LNCAP (cell line): ENCODE results near the gene EHBP1.

Source experiments
- TF ChIP-seq, protein P1 (sequence below): fragments of 450-650 bp; IDR thresholded peaks from 2 replicates; pipeline ENCODE4 v1.5.1; 2017; ENCODE audit warnings: mild to moderate bottlenecking

Gene EHBP1

DNA sequence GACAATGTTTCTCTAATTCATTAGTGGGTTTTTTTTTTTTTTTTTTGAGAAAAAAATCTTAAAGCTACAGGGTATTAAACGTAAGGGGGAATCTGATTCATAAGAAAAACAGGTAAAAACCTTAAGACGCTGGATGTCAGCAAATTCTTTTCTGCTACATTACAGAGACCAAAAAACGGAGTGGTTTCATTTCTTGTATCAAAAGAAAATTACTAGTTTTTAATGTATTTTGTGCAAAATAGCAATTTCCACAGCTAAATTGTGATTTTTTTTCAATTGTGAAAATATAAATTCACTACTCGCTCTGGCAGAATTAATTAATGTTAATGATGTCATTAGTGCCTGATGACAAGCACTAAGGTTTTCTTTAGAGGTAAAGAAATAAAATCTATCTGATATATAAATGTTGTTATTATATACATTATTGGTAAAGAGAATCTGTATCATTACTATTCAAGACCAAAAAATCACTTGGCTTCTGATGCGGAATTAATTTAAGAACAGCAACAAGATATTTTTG lies 355.0 kb downstream of the EHBP1 start:
- TF ChIP-seq, protein P1, sequence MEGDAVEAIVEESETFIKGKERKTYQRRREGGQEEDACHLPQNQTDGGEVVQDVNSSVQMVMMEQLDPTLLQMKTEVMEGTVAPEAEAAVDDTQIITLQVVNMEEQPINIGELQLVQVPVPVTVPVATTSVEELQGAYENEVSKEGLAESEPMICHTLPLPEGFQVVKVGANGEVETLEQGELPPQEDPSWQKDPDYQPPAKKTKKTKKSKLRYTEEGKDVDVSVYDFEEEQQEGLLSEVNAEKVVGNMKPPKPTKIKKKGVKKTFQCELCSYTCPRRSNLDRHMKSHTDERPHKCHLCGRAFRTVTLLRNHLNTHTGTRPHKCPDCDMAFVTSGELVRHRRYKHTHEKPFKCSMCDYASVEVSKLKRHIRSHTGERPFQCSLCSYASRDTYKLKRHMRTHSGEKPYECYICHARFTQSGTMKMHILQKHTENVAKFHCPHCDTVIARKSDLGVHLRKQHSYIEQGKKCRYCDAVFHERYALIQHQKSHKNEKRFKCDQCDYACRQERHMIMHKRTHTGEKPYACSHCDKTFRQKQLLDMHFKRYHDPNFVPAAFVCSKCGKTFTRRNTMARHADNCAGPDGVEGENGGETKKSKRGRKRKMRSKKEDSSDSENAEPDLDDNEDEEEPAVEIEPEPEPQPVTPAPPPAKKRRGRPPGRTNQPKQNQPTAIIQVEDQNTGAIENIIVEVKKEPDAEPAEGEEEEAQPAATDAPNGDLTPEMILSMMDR = no peak

DNA sequence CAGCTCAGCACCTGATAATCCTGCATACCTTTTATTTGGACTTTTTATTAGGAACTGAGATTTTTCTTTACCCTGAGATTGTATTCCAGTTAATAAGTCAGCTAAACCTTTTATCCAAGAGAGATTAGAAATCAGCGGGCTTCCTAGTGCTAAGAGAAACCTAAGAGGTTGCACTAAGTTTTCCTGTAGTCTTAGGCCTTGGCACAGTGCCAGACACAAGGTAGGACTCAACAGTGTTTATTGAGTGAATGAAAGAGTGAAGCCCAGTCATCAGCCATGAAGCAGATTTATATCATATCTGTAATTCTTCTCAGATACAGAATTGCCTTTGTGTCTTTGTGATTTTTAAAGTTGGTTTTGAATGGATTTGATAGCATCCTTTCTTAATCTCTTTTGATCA lies 358.7 kb downstream of the EHBP1 start:
- TF ChIP-seq, protein P1 = no peak

DNA sequence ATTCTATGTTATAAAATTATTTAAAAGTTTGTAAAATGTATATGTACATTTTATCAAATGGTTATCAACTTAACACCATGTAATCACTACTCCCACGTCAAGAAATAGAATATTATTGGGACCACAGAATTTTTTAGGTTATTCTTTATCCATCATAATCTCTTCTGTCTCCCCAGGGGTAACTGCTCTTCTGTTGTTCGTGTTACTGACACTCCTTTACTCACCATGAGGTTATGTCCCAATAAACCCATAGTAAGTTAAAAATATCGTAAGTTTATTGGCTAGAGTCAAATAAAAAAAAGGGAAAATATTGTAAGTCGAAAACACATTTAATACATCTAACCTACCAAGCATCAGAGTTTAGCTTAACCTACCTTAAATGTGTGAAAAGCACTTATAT lies 359.1 kb downstream of the EHBP1 start:
- TF ChIP-seq, protein P1 = no peak

DNA sequence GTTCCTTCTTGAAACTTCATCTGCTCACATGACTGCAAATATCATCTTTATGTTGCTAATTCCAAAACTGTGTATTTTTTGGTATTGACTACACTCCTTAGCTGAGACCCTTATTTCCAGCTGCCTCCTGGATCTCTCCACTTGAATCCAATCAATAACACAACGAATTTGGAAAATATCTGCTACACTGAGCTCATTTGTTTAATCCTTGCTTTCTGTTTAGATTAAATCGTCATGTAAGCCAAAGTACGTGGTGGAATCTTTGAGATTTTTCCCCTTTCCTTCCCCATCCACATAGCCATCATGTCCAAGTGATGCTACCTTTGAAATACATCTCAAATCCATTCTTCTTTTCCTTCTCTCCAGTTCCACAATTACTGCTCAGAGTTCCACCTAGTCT lies 360.8 kb downstream of the EHBP1 start:
- TF ChIP-seq, protein P1 = no peak

DNA sequence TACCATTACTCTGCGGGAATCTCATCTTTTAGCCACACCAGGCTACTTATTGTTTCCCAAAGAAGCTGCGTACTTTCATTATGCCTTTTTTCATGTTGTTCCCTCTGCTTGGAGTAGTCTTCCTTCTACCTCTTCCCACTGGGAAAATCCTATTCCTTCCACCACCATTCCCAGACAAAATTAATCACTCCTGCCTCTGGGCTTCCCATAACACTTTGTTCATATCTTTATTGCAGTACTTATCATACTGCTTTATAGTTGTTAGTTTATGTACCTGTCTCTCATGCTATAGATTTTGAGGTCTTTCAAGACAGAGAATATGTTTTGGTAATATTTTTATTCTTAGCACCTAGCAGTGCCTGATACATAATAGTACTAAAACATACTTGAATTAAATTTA lies 361.3 kb downstream of the EHBP1 start:
- TF ChIP-seq, protein P1 = no peak

DNA sequence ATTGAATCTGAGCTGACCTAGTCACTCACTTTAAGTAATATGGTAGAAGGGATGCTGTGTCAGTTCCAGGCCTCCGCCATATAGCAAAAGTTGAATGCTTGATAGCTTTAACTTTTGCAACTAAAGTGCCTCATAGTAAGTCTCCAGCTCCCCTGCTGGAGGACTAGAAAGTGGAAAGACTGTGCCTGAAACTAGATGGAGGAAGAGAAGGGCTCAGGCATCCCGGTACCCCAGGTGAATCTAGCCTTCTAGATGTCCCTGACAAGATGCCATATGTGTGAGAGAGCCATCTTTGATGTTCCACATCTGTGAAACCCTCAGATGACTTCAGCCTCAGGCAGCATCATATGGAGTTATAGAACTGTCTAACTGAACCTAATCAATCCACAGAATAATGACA lies 366.2 kb downstream of the EHBP1 start:
- TF ChIP-seq, protein P1 = no peak

DNA sequence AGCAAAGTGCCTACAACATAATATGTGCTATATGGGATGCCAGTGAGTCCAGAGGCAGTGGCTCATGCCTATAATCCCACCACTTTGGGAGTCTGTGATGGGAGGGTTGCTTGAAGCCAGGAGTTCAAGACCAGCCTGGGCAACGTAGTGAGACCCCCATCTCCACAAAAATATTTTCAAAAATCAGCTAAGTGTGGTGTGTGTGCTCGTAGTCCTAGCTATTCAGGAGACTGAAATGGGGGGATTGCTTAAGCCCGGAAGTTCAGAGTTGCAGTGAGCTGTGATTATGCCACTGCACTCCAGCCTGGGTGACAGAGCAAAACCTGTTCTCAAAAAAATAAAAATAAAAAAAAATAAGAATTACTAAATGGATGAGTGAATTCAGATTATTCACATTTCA lies 368.5 kb downstream of the EHBP1 start:
- TF ChIP-seq, protein P1 = no peak
